Endodermal cell (in vitro differentiated cells): ENCODE measurements around the gene MPP1. TPM values are rescaled to one million over a fixed set of nuclear protein-coding genes. Genes with fewer than 3 reads are reported as not detected.
"Not testable (repeated sequence)": the region's sequence is repeated elsewhere in the genome, so short reads cannot be mapped to it uniquely, and the experiment has no call there.

Experiments
- DNase-seq: peaks from one replicate; pipeline ENCODE4 v3.0.0-alpha.2; 2017
- H3K27ac ChIP-seq: 2 replicates; pipeline ENCODE4 v1.5.1; 2013; ENCODE audit warnings: mild to moderate bottlenecking, low read depth, low read length, moderate library complexity
- H3K27me3 ChIP-seq: 2 replicates; pipeline ENCODE4 v1.6.1; 2013; ENCODE audit warnings: mild to moderate bottlenecking, low read length, moderate library complexity; ENCODE audit not compliant: insufficient read depth, control insufficient read depth, poor library complexity, severe bottlenecking
- H3K36me3 ChIP-seq: 2 replicates; pipeline ENCODE4 v1.7.0; 2013; ENCODE audit warnings: mild to moderate bottlenecking, low read length, moderate library complexity; ENCODE audit not compliant: control insufficient read depth, insufficient read depth
- H3K4me1 ChIP-seq: one replicate; pipeline ENCODE4 v1.7.0; 2013; ENCODE audit warnings: low read length; ENCODE audit not compliant: control insufficient read depth, insufficient read depth
- H3K4me3 ChIP-seq: 2 replicates; pipeline ENCODE4 v1.5.1; 2013; ENCODE audit warnings: mild to moderate bottlenecking, low read length, moderate library complexity
- H3K9ac ChIP-seq: 2 replicates; pipeline ENCODE4 v1.6.1; 2013; ENCODE audit warnings: mild to moderate bottlenecking, low read length, moderate library complexity; ENCODE audit not compliant: poor library complexity, severe bottlenecking; ENCODE audit errors: extremely low read depth
- H3K9me3 ChIP-seq: 2 replicates; pipeline ENCODE4 v1.6.1; 2013; ENCODE audit warnings: mild to moderate bottlenecking, low read length, moderate library complexity; ENCODE audit not compliant: control insufficient read depth
- H3K27ac Mint-ChIP-seq: 2 replicates; pipeline ENCODE4 v1.8.0; 2020; ENCODE audit warnings: mixed read lengths
- H3K27me3 Mint-ChIP-seq: 2 replicates; pipeline ENCODE4 v1.8.0; 2021; ENCODE audit warnings: mild to moderate bottlenecking, mixed read lengths; ENCODE audit not compliant: insufficient read depth
- H3K36me3 Mint-ChIP-seq: 2 replicates; pipeline ENCODE4 v1.8.0; 2020; ENCODE audit warnings: low read depth, mixed read lengths
- H3K4me1 Mint-ChIP-seq: 2 replicates; pipeline ENCODE4 v1.8.0; 2020; ENCODE audit warnings: mixed read lengths
- H3K4me3 Mint-ChIP-seq: 2 replicates; pipeline ENCODE4 v1.8.0; 2020; ENCODE audit warnings: mild to moderate bottlenecking, moderate library complexity, mixed read lengths
- H3K9me3 Mint-ChIP-seq: 2 replicates; pipeline ENCODE4 v1.8.0; 2020; ENCODE audit warnings: mild to moderate bottlenecking, mixed read lengths
- WGBS, 2 experiments: methylation state at CpG; one replicate each; pipeline versions ENCODE4 v1.1.5 to v1.1.7; 2013; ENCODE audit warnings: missing lambda C conversion rate in 2 of 2, mixed read lengths in 1 of 2; ENCODE audit not compliant: insufficient coverage in 1 of 2, insufficient read length in 1 of 2; 5-methylcytosine and 5-hydroxymethylcytosine counted together
- total RNA-seq, 2 donors: library from RNA; stranded (reverse); fragmentation: NEBNext Ultra II Directional in 1 of 2; extraction: Animal tissue kit (Norgen Biotek cat#: 25700) in 1 of 2; gene quantifications; 2 replicates in 1 of 2; 3 replicates in 1 of 2; pipeline ENCODE4 v1.2.1, GENCODE V29; 2021
- TF ChIP-seq, protein P1 (sequence below): fragments of 200-600 bp; sonication (generic); conservative IDR thresholded peaks from 2 replicates; pipeline ENCODE4 v1.5.0; 2021; ENCODE audit warnings: antibody characterized with exemption, mild to moderate bottlenecking

Gene MPP1
- total RNA-seq, 2 donors from 2014 or later = 13.7 to 15.7 TPM

DNA sequence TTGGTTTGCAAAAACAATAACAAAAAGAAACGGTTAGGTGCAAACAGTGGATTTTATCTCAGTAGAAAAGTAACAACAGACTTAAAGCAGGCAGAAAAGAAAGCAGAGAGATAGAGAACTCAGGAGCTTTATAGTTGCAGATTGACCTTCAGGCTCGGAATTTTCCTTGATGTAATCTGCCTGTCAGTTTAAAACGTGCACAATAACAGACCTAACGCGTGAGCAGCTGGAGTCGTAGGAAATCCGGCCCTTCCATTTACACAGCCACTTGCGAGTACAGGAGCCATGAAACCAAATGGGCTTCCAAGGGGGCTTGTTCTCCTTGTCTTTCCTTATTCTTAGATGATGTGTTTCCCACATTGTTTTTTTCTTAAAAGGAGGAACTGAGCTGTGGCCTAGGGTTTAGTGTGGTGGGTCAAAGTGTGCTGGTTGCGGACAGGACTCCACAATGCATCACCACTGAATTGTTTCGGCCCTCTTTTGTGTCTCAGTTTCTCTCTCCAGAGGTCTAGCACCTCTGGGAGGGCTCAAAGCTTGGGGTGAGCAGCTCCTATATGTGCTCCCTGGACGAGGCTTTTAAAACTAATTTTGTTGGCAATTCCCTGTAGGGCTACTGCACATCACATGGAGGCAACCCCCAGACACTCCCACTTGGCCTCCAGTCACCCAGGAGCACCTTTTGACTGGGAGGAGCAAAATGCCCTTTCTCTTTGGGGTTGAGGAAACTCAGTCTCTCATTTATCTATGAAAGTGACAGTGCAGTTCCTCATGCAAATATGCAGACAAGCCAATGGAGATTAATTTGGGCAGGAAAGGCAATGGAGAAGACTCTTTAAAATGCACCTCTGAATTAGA lies 13.9 kb upstream of the MPP1 start:
- Mint-ChIP-seq H3K27ac (no peak overlapping the region), H3K4me1 (peaks cover 6% of the 10 kb centered on the region), H3K36me3 (peaks cover 2% of the 10 kb centered on the region), H3K9me3 (peaks cover 51% of the 10 kb centered on the region), H3K4me3 (no peak overlapping the region), H3K27me3 (no peaks in the 10 kb centered on the region)
- no peak overlapping the region for H3K9ac ChIP-seq
- no peak for DNase-seq
- no peaks in the 10 kb centered on the region for H3K27me3 ChIP-seq
- TF ChIP-seq, protein P1, sequence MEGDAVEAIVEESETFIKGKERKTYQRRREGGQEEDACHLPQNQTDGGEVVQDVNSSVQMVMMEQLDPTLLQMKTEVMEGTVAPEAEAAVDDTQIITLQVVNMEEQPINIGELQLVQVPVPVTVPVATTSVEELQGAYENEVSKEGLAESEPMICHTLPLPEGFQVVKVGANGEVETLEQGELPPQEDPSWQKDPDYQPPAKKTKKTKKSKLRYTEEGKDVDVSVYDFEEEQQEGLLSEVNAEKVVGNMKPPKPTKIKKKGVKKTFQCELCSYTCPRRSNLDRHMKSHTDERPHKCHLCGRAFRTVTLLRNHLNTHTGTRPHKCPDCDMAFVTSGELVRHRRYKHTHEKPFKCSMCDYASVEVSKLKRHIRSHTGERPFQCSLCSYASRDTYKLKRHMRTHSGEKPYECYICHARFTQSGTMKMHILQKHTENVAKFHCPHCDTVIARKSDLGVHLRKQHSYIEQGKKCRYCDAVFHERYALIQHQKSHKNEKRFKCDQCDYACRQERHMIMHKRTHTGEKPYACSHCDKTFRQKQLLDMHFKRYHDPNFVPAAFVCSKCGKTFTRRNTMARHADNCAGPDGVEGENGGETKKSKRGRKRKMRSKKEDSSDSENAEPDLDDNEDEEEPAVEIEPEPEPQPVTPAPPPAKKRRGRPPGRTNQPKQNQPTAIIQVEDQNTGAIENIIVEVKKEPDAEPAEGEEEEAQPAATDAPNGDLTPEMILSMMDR = no peak
- 88 to 90% methylated on average over 2 to 11 of the region's 11 CpGs for WGBS, 2 experiments
- no peak overlapping the region for H3K4me3 ChIP-seq
- no peaks in the 10 kb centered on the region for H3K9me3 ChIP-seq
- no peaks in the 10 kb centered on the region for H3K36me3 ChIP-seq
- H3K4me1 ChIP-seq = no peaks in the 10 kb centered on the region
- H3K27ac ChIP-seq = no peak overlapping the region

DNA sequence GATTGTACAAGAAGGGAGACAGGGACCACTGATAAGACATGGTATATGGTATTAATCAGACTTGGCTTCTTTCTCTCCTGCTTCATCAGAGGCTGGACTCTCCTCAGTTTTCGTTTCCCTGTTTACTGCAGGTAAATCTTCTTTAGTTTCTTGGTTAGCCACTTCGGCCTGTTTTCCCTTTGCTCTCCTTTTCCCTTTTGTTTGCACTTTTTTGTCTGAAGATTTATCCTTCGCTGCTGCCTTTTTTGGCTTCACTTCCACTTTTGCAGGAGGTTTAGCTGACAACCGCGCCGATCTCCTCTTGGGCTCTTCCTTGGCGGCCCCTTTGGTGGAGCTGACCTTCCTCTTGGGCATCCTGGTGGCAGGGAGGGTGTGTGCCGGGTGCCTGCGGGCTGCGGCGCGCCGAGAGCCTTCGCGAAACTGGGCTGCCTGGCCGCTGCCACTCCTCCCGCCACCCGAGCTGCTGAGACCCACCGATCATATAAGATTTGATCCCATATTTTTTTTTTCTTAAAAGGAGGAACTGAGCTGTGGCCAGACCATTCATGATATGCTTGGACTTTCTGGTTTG lies 11.8 kb upstream of the MPP1 start:
- not testable (repeated sequence) for H3K4me1 ChIP-seq, H3K4me3 Mint-ChIP-seq, H3K9ac ChIP-seq, H3K4me1 Mint-ChIP-seq, H3K27me3 ChIP-seq, H3K9me3 ChIP-seq, H3K36me3 Mint-ChIP-seq, H3K27ac ChIP-seq, H3K27me3 Mint-ChIP-seq, H3K36me3 ChIP-seq, H3K27ac Mint-ChIP-seq, H3K4me3 ChIP-seq, DNase-seq
- WGBS, 2 experiments = 92 to 100% methylated on average over 1 to 19 of the region's 19 CpGs
- peaks cover 48% of the 10 kb centered on the region for H3K9me3 Mint-ChIP-seq

DNA sequence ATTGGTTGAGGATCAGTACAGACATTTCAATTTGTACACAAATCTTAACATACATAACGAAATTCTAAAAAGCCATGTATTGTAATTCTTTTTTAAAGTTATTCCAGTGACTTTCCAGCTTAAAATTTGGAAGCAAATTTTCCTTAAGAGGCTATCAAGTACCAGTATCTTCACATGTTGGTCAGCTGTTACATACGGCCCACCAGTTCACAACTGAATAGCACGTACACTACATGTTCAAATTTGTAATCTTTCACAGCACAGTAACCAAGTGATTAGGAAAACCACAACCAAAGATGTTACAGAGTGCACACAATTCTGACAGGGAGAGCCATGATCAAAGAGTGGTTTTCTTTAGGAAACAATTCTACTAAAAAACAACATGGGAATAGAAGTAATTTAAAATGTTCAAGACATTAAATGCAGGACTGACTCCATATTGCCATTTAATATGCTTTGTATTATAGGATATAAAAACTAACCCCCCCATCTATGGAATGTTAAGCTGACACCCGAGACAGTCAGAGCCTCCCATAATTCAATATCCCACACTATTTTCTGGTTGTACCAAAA lies 11.1 kb upstream of the MPP1 start:
- not testable (repeated sequence) for H3K27me3 ChIP-seq, H3K4me1 ChIP-seq, H3K36me3 ChIP-seq, H3K27me3 Mint-ChIP-seq, H3K4me3 Mint-ChIP-seq, H3K9me3 ChIP-seq, H3K4me3 ChIP-seq, H3K4me1 Mint-ChIP-seq, H3K36me3 Mint-ChIP-seq, H3K27ac Mint-ChIP-seq, DNase-seq, H3K9ac ChIP-seq, H3K27ac ChIP-seq
- WGBS, 2 experiments = 89 to 100% methylated on average over 1 to 2 of the region's 4 CpGs
- peaks cover 43% of the 10 kb centered on the region for H3K9me3 Mint-ChIP-seq

DNA sequence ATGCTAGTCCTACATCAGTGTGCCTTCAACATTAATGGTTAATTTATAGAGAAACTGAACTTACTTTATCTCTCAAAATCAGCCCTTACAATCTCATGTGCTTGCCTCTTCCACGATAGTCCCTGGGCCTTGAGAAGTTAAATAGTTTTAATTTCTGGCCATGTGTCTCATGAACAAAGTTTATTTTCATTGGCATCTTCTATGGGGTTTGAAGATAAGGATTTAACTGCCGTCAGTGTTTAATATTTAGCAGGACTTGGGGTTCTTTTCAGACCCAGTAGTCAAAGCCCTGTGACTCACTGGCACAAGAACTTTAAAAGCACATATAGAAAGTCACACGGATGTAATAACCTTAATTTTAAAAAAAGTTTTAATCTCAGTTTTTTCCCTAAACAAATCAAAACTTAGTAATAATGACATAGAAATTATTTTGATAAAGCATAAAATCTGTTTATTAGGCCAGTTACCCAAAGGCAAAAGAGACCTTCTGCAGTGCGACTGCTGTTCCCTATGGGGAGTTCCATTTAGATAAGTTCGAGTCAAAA lies 10.1 kb upstream of the MPP1 start:
- H3K27ac ChIP-seq = no peak overlapping the region
- WGBS, 2 experiments = 83 to 92% methylated on average over 1 to 4 of the region's 5 CpGs
- no peaks in the 10 kb centered on the region for H3K4me1 Mint-ChIP-seq
- no peak overlapping the region for H3K27ac Mint-ChIP-seq
- H3K27me3 ChIP-seq = no peaks in the 10 kb centered on the region
- H3K4me3 Mint-ChIP-seq = no peak overlapping the region
- no peaks in the 10 kb centered on the region for H3K27me3 Mint-ChIP-seq
- no peaks in the 10 kb centered on the region for H3K4me1 ChIP-seq
- H3K9me3 Mint-ChIP-seq = peaks cover 40% of the 10 kb centered on the region
- H3K9me3 ChIP-seq = no peaks in the 10 kb centered on the region
- TF ChIP-seq, protein P1 = no peak
- H3K36me3 ChIP-seq = no peaks in the 10 kb centered on the region
- H3K36me3 Mint-ChIP-seq = peaks cover 2% of the 10 kb centered on the region
- H3K9ac ChIP-seq = no peak overlapping the region
- no peak for DNase-seq
- no peak overlapping the region for H3K4me3 ChIP-seq
